ENCODE measurements around the gene GCH1. TPM values are rescaled to one million over a fixed set of nuclear protein-coding genes. Genes with fewer than 3 reads are reported as not detected.
"Not testable (repeated sequence)": the region's sequence is repeated elsewhere in the genome, so short reads cannot be mapped to it uniquely, and the experiment has no call there.

GCH1 gene
- total RNA-seq, 1 donor from 2014 or later, result 76.1 TPM

GRCh38 chr14:54870154-54871090, 32.2 kb downstream of the GCH1 start:
- intact Hi-C loops (cut with micrococcal nuclease), result not testable (repeated sequence)

DNA sequence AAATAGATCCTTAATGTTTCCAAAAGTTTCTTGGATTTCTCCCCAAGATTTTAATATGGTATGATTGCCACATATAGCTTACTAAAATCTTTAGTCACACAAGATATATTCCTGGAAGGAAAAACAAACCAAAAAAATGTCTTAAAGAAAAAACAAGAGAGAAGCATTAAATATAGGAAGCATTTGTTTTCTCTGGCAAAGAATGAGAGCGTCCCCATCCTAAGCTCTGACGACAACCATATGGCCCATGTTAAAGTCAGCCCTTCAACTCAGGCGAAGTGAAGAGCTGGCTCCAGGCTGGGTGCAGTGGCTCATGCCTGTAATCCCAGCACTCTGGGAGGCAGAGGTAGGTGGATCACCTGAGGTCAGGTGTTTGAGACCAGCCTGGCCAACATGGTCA, 35.6 kb downstream of the GCH1 start:
- intact Hi-C loops (cut with micrococcal nuclease), result no loop called here

DNA sequence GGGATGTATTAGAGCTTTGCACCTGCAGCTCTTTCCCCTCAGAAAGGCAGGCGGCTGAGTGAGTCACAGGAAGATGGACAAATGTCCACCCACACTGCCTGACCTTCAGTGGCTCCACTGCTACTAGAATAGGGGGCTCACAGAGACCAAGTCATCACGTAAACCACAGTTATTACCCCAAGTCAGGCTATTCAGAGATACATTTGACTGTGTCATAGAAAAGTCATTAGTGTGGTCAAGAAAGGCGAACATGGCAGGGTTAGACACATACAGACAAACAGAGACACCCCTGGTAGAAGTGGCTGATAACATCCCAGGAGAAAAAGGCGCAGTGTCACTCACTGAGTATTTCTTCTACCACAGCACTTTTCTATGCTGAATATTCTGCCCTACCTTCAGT, 36.0 kb downstream of the GCH1 start:
- intact Hi-C loops (cut with micrococcal nuclease), result no loop called here

GRCh38 chr14:54864526-54864925, 38.1 kb downstream of the GCH1 start:
- intact Hi-C loops (cut with micrococcal nuclease), result no loop called here

DNA sequence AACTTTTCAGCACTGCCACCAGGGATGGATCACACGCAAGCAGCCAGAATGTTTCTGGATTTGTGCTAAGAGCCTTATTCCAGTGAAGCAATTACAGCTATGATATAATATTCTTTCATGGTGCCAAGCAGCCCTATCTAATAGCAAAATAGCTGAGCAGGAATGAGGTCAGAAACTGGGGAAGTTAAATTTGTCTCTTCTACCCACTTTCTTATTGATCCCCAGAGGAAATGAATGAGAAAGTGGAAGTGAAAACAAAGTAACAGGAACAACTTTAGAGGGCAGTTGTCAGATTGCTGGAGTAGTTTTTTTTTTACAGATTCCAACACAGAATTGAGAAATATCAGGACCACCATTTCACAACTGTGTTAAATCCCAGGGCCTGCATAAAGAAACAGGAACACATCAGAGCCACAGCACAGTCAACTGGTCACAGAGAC, 44.8 kb downstream of the GCH1 start:
- intact Hi-C loops (cut with micrococcal nuclease), result no loop called here

GRCh38 chr14:54856152-54856551, 46.5 kb downstream of the GCH1 start:
- intact Hi-C loops (cut with micrococcal nuclease), result no loop called here

- intact Hi-C loops (cut with micrococcal nuclease), result no loop called here
These were observed 48.4 kb downstream of the GCH1 start for GRCh38 chr14:54854181-54854580.

DNA sequence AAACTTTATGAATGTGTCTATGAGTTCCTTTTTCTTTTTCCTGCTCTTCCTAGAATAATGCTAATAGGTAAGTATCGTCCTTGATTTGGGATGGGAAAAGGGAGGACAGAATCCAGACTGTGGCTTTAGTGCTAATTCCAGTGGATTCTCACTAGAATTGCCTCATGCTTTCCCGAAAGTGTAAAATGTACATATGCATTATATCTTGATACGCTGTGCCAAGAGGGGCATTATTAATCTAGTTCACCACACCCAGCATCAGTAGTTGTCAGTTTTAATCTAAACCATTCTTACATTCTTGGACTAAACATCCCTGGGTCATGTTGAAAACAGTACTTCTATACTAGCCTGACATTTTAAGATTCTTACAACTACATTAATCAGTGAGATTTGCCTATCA, 49.3 kb downstream of the GCH1 start:
- intact Hi-C loops (cut with micrococcal nuclease), result no loop called here

DNA sequence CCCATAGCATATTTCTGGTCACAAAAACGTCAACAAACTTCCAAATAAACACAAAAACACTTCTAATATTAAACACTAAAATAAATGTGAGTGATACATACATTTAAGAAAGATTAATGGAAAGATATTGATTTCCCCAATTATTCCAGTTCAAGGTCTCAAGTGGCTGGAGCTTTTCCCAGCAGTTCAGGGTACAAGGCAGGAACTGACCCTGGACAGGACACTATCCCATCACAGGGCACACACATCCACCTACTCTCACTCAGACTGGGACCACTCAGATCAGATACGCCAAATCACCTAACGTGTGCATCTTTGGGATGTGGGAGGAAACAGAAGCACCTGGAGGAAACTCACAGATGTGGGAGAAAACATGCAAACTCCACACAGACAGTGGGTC, 50.4 kb downstream of the GCH1 start:
- intact Hi-C loops (cut with micrococcal nuclease), result no loop called here

DNA sequence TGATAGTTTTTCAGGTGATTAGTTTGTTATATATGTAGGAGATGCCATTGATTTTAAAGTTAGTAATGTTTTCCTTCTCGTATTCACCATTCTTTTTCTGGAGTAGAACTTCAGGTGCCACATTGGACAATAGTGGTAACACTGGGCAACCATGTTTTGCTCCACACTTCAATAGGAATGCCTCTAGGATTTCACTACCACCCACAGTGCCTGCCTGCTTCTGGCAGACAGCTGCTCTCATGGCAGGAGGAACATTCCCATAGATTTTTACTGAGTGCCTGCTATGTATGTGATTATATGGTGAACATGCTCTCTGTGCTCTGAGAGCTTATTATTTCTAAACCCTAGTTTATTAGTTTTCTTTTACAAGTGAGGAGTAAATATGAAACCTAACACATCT, 53.7 kb downstream of the GCH1 start:
- intact Hi-C loops (cut with micrococcal nuclease), result no loop called here

DNA sequence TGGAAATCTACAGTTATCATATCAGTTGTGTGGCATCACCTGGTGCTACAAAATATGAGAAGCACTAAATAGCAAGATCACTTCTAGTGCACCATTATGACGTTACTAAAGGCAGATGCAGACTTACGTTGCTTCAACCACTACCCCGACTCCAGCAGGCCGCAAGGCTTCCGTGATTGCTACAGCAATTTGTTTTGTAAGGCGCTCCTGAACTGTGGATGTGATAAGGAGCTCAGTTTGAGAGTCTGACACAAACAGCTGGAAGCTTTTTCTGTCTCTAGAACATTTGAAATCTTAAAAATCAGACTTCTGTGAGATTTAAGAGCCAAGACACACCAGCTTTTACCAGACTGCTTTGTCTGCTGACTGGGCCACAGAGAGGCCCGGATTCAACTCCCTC, 57.0 kb downstream of the GCH1 start:
- intact Hi-C loops (cut with micrococcal nuclease), result no loop called here

GRCh38 chr14:54844479-54844878, 58.1 kb downstream of the GCH1 start:
- intact Hi-C loops (cut with micrococcal nuclease), result no loop called here

- intact Hi-C loops (cut with micrococcal nuclease), result no loop called here
These were observed 61.8 kb downstream of the GCH1 start for GRCh38 chr14:54840798-54841197.

DNA sequence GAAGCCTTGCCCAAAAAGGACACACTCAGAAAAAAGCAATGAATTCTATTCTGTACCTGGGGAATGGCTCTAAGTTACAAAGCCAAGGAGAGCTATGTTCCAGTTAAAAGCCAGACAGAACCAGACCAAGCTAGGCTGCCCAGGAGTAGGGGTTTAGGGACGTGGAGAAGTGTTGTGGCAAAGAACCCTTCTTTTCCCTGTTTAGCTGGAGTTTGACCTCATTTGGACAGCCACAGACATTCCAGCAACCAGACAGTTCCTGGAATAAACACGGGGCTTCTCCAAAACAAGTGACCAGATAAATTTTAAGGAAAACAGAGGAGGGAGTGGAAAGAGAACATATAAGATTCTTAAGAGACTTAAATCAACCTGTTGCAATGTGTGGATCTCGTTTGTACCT, 62.3 kb downstream of the GCH1 start:
- intact Hi-C loops (cut with micrococcal nuclease), result no loop called here

DNA sequence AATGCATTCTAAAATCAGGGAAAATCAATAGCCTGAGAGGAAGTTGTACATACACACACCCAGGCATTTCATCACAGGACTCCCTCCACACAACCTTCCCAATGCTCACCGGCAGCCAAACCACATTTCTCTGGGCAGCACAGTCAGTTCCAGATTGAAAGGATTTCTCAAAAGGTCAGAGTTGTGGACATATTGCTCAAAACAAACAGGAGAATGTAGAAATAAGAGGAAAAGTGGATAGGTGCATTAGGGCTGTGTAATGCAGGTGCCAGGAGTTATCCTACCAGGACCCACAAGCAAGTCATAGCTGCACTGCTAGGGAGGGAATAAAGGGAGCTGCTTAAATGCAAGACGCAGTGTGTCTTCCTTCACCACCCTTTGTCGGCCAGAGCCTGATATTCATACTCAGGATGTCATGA, 62.9 kb downstream of the GCH1 start:
- intact Hi-C loops (cut with micrococcal nuclease), result no loop called here

GRCh38 chr14:54838931-54839512, 63.6 kb downstream of the GCH1 start:
- intact Hi-C loops (cut with micrococcal nuclease), result no loop called here

GRCh38 chr14:54837508-54838149, 65.0 kb downstream of the GCH1 start:
- intact Hi-C loops (cut with micrococcal nuclease), result no loop called here

GRCh38 chr14:54836231-54836630, 66.4 kb downstream of the GCH1 start:
- intact Hi-C loops (cut with micrococcal nuclease), result no loop called here

DNA sequence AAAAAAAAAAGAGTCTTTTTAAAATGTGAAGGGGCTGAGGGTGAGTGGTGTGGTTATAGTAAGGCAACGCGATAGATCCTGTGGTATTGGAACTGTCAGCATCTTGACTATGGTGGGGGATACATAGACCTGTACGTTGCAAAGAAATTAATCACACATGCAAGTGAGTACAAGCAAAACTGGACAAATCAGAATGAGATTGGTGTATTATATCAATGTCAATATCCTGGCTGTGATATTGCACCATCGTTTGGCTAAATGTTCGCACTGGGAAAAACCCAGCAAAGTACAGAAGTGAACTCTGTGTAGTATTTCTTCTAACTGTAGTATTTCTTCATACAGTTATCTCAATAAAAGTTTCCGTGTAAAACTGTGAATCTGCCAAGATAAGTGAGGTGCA, 67.9 kb downstream of the GCH1 start:
- intact Hi-C loops (cut with micrococcal nuclease), result no loop called here

DNA sequence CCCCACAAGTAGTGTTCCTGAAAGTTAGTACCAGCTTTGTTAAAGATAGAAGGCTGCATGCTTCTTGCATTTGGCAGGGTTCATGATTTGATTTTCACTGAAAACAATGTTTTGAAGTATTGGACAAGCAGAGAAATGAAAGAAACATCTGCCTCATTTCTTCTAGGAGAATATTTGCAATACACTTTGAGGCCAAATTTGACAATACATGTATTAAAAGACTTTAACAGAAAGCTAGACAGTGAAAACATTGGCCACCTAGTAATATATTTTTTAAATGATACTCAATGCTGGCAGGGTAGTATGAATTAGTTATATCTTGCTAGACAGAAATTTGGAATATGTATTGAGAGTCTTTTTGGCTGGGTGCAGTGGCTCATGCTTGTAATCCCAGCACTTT, 68.5 kb downstream of the GCH1 start:
- intact Hi-C loops (cut with micrococcal nuclease), result no loop called here

DNA sequence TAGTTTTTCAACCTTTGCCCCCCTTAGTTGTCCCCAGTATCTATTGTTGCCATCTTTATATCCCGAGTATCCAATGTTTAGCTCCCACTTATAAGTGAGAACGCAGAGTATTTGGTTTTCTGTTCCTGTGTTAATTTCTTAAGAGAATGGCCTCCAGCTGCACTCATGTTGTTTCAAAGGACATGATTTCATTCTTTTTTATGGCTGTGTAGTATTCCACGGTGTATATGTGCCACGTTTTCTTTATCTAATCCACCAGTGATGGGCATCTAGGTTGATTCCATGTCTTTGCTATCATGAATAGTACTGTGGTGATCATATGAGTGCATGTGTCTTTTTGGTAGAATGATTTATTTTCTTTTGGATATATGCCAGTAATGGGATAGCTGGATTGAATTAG, 72.0 kb downstream of the GCH1 start:
- intact Hi-C loops (cut with micrococcal nuclease), result no loop called here

DNA sequence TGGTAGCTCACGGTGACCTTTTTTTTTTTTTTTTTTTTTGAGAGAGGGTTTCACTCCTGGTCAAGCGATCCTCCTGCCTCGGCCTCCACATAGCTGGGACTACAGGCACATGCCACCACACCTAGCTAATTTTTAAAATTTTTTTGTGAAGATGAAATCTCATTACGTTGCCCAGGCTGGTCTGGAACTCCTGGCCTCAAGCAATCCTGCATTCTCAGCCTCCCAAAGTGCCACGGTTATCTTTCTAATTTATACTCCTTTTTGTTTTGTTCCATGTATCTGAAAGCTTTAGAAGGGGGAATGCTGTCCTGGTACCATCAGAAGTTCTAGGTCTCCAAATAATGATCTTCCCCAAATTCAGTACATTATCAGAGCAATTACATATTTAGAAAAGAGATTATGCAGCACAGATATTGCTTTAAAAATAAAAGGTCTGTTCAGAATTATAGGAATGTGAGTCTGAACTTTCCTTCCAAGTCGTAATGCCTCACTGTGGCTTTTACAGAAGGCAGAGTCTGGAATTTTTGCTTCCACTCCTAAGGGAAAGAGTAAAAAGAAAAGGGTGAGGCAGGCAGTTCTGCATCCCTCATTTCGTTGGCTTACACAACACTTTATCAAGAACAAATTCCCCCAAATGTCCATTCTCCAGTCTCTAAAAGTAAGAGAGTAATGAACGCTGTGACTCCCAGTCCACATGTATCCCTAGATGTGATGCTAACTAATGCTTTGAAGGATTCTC, 73.0 kb downstream of the GCH1 start:
- intact Hi-C loops (cut with micrococcal nuclease), result no loop called here

Measured in T-helper 2 cell treated with Interferon-gamma antibody and Interleukin-4, amounts not matched to agents 100 ng/mL and 5 ng/mL, for 36 hours (primary cell).